Activated CD4-positive, alpha-beta T cell treated with anti-CD3 and anti-CD28 coated beads, Interleukin-2, amount 50 U/mL, for 48 hours (primary cell): ENCODE data around the gene ESCO1.

Experiments
- DNase-seq, 2 experiments: peaks; one replicate each; pipeline ENCODE4 v3.0.0-alpha.2; 2020

Gene ESCO1

DNA sequence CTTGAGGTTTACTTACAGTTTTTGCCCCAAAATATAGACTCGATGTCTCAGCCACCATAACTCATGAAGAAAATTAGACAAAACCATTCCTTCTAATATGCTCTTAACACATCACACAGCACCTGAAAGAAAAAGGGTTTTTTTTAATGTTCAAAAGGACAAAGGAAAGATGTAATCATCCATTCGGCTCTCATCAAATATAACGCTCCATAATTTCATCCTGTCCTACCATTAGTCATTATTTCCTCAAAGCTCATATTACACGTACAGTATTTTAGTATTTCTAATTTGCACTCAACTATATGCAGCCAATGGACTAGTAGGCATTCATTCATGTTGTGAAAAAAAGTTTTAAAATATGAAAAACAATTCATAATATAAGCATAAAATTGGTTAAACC lies 24.8 kb downstream of the ESCO1 start:
- no peak for DNase-seq

GRCh38 chr18:21571772-21572171 lies 28.7 kb downstream of the ESCO1 start:
- no peak for DNase-seq

DNA sequence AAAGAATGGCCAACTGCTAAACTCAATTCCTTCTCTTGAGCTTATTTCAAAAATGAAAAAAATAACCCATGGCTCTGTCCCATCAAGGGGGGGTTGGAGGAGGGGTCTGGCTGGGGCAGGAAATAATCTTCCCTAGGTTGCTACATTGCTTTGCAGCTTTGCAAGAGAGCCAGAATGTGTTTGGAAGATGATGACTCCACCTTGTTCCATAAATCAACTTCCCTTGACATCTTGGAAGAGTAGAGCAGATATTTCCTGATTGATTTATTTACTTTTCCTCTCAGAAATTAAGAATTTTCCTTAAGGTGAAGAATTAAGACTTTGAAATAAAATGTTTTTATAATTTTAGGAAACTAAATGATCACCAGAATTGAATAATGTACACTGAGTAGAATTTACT lies 41.3 kb downstream of the ESCO1 start:
- no peak for DNase-seq

DNA sequence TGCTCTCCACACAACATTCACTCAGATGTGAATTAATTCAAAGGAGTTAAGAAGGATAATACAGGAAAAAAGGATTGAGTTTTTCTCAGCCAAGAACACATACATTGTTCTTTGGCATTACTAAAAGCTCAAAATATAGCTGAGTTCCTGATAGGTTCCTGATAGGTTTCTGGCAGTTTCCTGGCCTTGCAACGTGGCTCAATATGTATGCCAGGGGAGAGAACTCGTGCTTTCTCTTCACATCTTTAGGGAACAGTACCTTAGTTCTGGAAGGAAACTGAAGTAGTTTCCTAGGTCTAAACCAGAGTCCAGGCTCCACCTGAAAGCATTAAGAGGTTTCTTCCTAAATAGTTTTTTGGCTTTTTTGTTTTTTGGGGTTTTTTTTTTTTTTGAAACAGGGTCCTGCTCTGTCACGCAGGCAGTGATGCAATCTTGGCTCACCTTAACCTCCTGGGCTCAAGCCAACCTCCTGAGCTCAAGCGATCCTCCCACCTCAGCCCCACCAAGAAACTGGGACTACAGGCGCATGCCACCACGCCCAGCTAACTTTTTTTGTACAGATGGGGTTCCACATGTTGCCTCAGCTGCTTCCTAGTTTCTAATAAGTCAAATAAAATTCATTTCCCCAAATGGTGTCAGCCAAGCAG lies 42.8 kb downstream of the ESCO1 start:
- no peak for DNase-seq

GRCh38 chr18:21550510-21550970 lies 50.0 kb downstream of the ESCO1 start:
- no peak for DNase-seq

GRCh38 chr18:21548647-21549046 lies 51.9 kb downstream of the ESCO1 start:
- DNase-seq: no peak

DNA sequence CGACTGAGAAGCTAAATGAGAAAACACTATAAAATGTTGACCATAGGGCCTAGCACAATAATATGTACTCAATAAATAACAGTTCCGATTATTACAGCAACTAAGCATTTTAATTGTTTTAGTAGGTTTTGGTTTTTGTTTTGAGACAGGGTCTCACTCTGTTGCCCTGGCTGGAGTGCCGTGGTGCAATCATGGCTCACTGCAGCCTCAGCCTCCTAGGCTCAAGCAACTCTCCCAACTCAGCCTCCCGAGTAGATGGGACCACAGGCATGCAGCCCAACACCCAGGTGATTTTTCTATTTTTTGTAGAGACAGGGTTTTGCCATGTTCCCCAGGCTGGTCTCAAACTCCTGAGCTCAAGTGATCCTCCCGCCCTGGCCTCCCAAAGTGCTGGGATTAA lies 54.1 kb downstream of the ESCO1 start:
- DNase-seq: no peak

DNA sequence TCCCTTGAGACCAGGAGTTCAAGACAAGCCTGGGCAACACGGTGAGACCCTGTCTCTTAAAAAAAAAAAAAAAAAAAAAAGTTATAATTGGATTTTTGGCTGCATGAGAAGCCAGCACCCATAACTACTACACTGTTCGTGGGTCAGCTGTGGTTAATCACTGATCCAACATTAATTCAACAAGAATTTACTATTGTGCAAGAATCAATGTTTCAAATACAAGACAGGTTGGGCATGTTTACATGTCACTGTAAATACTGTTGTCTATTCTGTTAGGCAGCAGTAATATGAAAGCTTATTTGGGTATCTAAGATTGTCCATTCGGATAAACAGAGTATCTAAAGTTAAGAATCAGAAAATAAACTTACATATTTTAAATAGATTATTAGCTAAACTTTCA lies 62.3 kb downstream of the ESCO1 start:
- DNase-seq: no peak

DNA sequence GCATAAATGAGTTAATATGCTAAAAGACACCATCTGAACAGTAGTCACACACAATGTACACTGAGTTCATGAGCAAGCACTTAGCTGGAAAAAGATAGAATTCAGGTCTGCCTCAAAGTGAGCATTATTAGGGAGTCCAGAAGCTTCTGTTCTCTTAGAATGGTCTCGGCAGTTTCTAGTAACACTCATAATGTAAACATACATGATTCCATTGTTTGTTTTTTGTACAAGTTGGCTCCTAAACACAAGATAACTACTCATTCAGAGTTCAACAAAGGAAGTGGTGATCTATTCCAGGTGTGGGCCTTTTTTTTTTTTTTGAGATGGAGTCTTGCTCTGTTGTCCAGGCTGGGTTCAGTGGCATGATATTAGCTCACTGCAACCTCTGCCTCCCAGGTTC lies 66.2 kb downstream of the ESCO1 start:
- DNase-seq: no peak

DNA sequence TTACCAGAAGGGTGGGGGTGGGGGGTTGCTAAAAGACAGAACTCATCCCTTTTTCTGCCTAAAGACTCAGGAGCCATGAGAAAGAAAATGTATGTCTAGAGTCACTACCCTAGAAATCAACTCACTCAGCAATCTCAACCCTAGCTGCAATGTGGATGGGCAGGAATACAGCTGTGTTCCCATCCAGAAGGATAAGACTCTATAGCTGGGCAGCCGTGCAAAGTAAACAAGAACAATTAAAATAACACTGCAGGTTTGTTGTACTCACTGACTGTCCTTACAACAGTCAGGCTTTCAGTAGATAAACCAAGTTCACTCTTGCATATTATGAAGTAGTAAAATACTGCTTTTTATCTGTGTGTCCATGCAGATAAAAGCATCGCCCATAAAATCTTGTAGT lies 74.0 kb downstream of the ESCO1 start:
- DNase-seq: no peak

GRCh38 chr18:21525916-21526315 lies 74.6 kb downstream of the ESCO1 start:
- DNase-seq: no peak

DNA sequence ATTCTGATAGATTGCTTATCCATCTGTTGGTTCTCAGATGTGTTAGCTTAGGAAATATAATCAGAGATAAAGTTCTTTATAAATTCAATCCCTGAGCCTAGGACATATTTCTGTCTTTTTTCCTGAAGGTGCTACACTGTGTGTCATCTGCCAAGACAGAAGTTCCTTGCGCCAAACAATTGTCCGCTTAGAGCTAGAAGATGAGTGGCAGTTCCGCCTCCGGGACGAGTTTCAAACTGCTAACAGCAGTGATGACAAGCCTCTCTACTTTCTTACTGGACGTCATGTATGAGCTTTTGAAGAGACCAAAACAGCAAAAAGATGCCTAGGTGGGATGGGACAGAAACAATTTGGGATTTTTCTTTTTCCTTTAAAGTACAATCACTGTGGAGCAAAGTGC lies 78.0 kb downstream of the ESCO1 start:
- DNase-seq: no peak

- no peak for DNase-seq
Measured at GRCh38 chr18:21513741-21514140, 86.8 kb downstream of the ESCO1 start.

DNA sequence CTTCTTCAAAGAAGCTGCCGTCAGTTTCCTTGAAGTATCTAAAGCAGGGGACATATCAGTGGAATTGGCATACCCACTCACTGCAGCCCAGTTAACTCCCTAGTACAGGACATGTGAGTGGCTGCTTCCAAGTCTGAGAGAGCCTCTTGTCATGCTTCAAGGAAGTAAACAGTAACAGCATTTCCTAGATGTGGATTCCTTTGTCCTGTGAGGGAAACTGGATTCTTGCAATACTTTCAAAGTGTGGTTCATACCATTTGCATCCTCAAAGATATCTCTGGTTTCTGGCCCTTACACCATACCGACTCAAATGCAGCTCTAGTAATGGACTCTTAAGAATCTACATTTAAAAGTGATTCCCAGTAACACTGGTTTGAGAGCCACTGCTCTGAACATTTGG lies 87.2 kb downstream of the ESCO1 start:
- no peak for DNase-seq

- no peak for DNase-seq
Measured at GRCh38 chr18:21509062-21509461, 91.4 kb downstream of the ESCO1 start.

GRCh38 chr18:21507913-21508701 lies 92.4 kb downstream of the ESCO1 start:
- no peak for DNase-seq

DNA sequence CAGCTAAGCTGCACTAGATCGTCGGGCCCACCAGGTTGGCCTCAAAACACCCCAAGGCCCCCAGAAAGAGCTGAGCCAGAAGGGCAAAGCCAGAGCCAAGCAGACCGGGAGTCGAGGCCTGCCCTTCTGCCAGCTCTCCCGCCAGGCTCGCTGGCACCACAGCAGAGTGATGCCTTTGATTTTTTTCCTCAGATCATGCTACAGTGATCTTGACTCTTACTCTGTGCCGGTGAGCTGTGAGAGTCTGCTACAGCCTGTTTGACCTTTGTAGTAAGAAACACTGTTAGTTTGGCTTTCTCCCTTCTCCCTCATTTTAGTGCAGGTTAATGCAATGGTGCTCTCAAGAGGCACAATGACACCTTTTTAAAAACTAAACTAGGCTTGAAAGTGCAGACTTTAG lies 97.8 kb downstream of the ESCO1 start:
- DNase-seq: no peak

GRCh38 chr18:21499997-21500396 lies 100.5 kb downstream of the ESCO1 start:
- no peak for DNase-seq

DNA sequence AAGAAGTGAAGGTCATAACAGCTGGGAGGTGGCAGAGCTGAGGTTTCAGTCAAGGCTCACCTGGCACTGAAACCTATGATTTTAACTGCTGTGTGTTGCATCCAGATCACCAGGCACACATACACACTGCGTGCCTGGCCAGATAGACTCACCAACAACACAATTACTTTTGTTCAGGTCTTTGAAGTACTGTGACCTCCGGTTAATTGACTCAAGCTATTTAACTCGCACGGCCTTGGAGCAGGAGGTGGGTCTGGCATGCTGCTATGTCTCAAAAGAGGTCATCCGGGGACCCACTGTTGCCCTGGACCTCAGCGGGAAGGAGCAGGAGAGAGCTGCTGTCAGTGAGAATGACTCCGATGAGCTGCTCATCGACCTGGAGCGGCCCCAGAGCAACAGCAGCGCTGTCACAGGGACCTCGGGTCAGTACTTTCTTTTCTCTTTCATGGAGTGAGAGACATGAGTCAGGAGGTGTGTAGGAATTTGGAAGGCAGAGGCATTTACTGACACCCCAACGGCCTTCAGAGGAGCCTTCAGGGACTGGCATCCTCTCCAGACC lies 104.1 kb downstream of the ESCO1 start:
- no peak for DNase-seq

DNA sequence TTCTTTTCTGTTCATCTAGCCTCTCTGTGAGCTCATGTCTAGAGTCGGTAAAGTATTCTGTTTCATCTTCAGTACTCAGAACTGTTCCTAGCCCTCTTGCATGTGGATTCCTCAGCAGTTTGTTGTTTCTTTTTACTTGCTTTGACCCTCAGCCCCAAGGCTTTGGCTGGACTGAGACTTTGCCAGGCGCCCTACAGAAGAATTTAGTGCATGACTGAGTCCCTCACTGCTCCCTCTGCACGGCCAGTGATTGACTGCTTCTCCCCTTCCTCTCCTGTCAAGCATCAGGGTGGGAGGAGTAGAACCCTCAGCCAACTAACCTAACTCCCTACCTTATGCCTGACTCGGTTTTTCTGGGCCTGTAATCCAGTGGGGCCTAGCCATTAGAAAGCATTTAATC lies 109.8 kb downstream of the ESCO1 start:
- no peak for DNase-seq

GRCh38 chr18:21489919-21490495 lies 110.5 kb downstream of the ESCO1 start:
- no peak for DNase-seq

DNA sequence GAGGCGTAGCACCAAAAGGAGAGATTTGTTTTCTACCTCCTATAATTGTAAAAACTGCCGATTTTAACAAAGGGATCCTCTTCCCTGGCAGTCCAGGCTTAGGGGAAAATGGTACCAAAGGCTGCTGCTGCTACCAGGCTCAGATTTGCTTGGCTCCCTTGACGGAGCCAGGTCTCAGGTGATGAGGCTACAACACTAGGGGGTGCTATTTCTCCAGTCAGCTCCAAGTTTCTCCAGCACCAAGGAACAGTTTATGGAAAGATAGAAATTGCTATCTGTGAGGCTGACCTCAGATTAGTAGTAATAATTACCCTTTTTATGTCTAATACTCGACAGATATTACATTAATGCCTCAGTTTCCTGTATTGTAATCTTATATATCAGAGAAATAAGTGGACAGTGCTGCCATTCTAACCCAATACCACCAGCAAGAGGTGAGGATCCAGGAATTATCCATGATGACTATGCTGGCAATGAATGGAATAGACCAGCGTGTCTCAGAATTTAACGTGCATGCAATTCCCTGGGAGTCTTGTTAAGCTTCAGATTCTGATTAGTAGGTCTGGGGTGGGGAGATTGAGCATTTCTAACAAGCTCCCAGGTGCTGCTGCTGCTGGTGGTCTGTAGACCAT lies 111.3 kb downstream of the ESCO1 start:
- peak; percentile 11 to 37 for DNase-seq

DNA sequence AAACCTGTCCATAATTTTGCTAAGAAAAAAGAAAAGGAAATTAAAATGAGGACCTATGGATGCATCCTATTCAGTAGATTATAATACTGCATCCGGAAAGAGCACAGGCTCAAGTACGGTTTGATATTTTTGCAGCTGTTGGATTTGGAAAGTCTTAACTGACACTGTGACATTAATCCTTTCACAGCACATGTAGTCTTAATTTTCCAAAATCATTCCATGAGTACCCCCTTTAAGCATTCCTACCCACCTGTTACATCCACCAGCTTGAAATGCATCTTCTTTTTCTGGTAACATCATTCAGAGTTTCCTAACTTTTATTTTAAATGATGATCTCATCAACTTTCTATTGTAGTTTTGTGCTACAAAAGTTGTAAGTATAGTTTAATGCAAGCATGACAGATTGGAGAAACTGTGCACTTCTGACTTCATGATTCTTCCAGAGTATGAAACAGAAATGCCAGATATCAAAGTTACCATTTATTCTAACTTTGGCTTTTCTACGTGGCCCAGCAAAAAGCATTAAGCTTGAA lies 113.5 kb downstream of the ESCO1 start:
- DNase-seq: no peak
